ENCODE measurements around the gene ALDH1A3. TPM values are rescaled to one million over a fixed set of nuclear protein-coding genes. Genes with fewer than 3 reads are reported as not detected.

The ALDH1A3 gene
- total RNA-seq, 1 experiment from 2014 or later, result 14.0 TPM

GRCh38 chr15:100919481-100920405, 40.1 kb downstream of the ALDH1A3 start:
- Mint-ChIP-seq H3K4me3 (peak overlapping the region; percentile 71), H3K36me3 (no peaks in the 10 kb centered on the region), H3K4me1 (peaks cover 15% of the 10 kb centered on the region), H3K27me3 (ENCODE audit: low read depth) (peaks cover 61% of the 10 kb centered on the region), H3K27ac (no peak overlapping the region), H3K9me3 (no peaks in the 10 kb centered on the region)
- ATAC-seq (peak; percentile 6), DNase-seq (ENCODE audit: low spot score) (no peak)
- POLR2A ChIA-PET, result interaction anchor here (0.6 to 1.8 kb wide), 3 partner anchors 36 to 162 kb away, joined by 3 to 11 read pairs (median 3); no protein-coding TSS in a partner anchor
- CTCF ChIA-PET, result interaction anchor here (0.8 to 10.6 kb wide), 7 partner anchors 9 to 348 kb away, joined by 3 to 253 read pairs (median 9); no protein-coding TSS in a partner anchor
- TF ChIP-seq FOXJ3 (CRISPR knock-in tag; IDR thresholded peaks at IDR 0.05; ENCODE audit: borderline replicate concordance), result no peak
- TF ChIP-seq EMX1 (CRISPR knock-in tag; IDR thresholded peaks at IDR 0.05), result no peak
- TF ChIP-seq HMGA2 (CRISPR knock-in tag; IDR thresholded peaks at IDR 0.05), result no peak
- TF ChIP-seq ZNF121 (CRISPR knock-in tag; IDR thresholded peaks at IDR 0.05), result no peak

GRCh38 chr15:100920516-100921135, 41.0 kb downstream of the ALDH1A3 start:
- no peaks in the 10 kb centered on the region for H3K36me3 Mint-ChIP-seq
- ChIA-PET CTCF (interaction anchor here (0.8 to 10.6 kb wide), 3 partner anchors 42 to 347 kb away, joined by 3 to 253 read pairs (median 3); no protein-coding TSS in a partner anchor), POLR2A (interaction anchor here (0.7 kb wide), 1 partner anchor 36 kb away, joined by 3 read pairs; no protein-coding TSS in a partner anchor)
- H3K9me3 Mint-ChIP-seq, result no peaks in the 10 kb centered on the region
- DNase-seq (ENCODE audit: low spot score) (no peak), ATAC-seq (no peak)
- H3K27ac Mint-ChIP-seq, result no peak overlapping the region
- H3K4me3 Mint-ChIP-seq, result peak overlapping the region; percentile 71
- no peak for TF ChIP-seq NFYB (CRISPR knock-in tag; conservative IDR thresholded peaks at IDR 0.05; ENCODE audit: low read depth)
- no peak for TF ChIP-seq ZNF121 (CRISPR knock-in tag; IDR thresholded peaks at IDR 0.05)
- TF ChIP-seq ZNF263 (CRISPR knock-in tag; IDR thresholded peaks at IDR 0.05; ENCODE audit: low read depth), result no peak
- TF ChIP-seq ZBTB43 (CRISPR knock-in tag; IDR thresholded peaks at IDR 0.05), result no peak
- no peak for TF ChIP-seq CREB1 (CRISPR knock-in tag; IDR thresholded peaks at IDR 0.05)
- no peak for TF ChIP-seq TEAD1 (CRISPR knock-in tag; IDR thresholded peaks at IDR 0.05)
- H3K4me1 Mint-ChIP-seq, result peaks cover 10% of the 10 kb centered on the region
- H3K27me3 Mint-ChIP-seq (ENCODE audit: low read depth), result peaks cover 61% of the 10 kb centered on the region

GRCh38 chr15:100922192-100923040, 42.8 kb downstream of the ALDH1A3 start:
- no peak for ATAC-seq

More at GRCh38 chr15:100922192-100923040, 42.8 kb downstream of the ALDH1A3 start:
- CTCF ChIA-PET, result interaction anchor here (1.0 to 10.6 kb wide), 3 partner anchors 51 to 130 kb away, joined by 3 to 253 read pairs (median 3); no protein-coding TSS in a partner anchor
- no peak for DNase-seq (ENCODE audit: low spot score)
- TF ChIP-seq AFF4 (CRISPR knock-in tag; IDR thresholded peaks at IDR 0.05; ENCODE audit: borderline replicate concordance) (no peak), ZNF138 (CRISPR knock-in tag; conservative IDR thresholded peaks at IDR 0.05) (no peak), E2F5 (CRISPR knock-in tag; IDR thresholded peaks at IDR 0.05) (no peak), USF1 (CRISPR knock-in tag; IDR thresholded peaks at IDR 0.05) (no peak)
- no peak overlapping the region for H3K4me3 Mint-ChIP-seq
- no peak overlapping the region for H3K27ac Mint-ChIP-seq
- peaks cover 55% of the 10 kb centered on the region for H3K27me3 Mint-ChIP-seq (ENCODE audit: low read depth)
- no peaks in the 10 kb centered on the region for H3K36me3 Mint-ChIP-seq
- POLR2A ChIA-PET, result interaction anchor here (0.6 kb wide), 1 partner anchor 57 kb away, joined by 9 read pairs; no protein-coding TSS in a partner anchor
- no peaks in the 10 kb centered on the region for H3K9me3 Mint-ChIP-seq
- peaks cover 7% of the 10 kb centered on the region for H3K4me1 Mint-ChIP-seq
